Skeletal muscle cell (primary cell): ENCODE data around the gene CYCS.
"Not testable (repeated sequence)": the region's sequence is repeated elsewhere in the genome, so short reads cannot be mapped to it uniquely, and the experiment has no call there.

ENCODE experiments used
- DNase-seq: peaks from one replicate; pipeline ENCODE4 v3.0.0-alpha.2; 2010; ENCODE audit warnings: low read depth
- H3K4me3 ChIP-seq: 2 replicates; pipeline ENCODE4 v1.5.1; 2011; ENCODE audit warnings: low read depth, mild to moderate bottlenecking, control low read depth, low read length, moderate library complexity

The CYCS gene

DNA sequence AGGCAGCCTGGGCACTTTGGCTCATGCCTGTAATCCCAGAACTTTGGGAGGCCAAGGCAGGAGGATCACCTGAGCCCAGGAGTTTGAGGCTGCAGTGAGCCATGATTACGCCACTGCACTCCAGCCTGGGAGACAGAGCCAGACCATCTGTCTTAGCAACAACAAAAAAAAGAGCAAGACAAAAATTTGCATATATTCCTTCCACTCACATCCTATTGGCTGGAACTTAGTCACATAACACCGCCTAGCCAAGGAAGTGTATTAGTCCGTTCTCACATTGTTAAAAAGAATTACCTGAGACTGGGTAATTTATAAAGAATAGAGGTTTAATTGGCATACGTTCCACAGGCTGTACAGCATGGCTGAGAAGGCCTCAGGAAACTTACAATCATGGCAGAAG lies 43.0 kb downstream of the CYCS start:
- not testable (repeated sequence) for H3K4me3 ChIP-seq, DNase-seq

DNA sequence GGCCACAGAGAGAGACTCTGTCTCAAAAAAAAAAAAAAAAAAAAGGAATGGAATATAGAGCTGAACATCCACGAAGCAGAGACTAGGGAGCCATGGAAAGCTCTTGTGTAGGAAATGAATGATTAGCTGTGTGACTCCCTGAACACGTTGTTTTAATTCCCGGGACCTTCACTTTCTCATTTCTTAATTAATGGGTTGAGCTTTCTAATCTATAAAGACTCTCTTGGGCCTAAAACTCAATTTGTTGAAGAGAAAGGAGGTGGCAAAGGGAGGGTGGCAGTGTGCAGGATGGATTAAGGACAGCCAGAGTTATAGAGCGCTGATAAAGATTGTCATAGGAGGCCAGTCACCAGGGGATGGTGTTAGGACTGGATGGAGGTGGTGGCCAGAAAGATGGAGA lies 48.0 kb downstream of the CYCS start:
- DNase-seq: no peak
- no peak overlapping the region for H3K4me3 ChIP-seq

DNA sequence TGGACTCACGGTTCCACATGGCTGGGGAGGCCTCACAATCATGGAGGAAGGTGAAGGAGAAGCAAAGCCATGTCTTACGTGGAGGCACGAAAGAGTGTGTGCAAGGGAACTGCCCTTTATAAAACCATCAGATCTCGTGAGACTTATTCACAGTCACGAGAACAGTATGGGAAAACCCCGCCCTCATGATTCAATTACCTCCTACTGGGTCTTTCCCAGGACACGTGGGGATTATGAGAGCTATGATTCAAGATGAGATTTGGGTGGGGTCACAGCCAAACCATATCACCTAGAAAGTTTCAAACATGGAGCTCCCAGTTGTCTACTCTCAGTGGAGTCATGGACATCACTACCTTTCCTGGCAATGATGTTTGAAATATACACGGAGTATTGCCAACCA lies 49.6 kb downstream of the CYCS start:
- no peak for DNase-seq

DNA sequence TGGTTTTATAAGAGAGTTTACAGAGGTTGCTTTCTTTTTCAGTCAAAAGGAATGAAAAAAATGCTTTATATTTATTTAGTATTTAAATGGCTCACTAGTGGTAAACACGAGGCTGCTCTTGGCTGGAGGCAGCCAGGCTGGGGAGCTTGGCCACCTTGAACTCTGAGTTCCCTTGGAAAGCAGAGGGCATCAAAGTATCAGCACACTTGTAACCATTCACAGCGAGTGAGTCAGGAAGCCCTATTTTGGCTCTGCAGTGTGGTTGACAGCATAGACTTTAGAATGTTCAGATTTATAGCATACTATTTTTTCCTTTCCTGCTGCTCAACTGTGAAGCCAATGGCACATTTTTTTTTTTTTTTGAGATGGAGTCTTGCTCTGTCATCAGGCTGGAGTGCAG lies 51.6 kb downstream of the CYCS start:
- peak; percentile 43 for DNase-seq
- H3K4me3 ChIP-seq: no peak overlapping the region

More for the DNA sequence above, 49.6 kb downstream of the CYCS start:
- no peak overlapping the region for H3K4me3 ChIP-seq
